DMS153 treated with DMSO at 0.1 percent for 48 hours (cell line): ENCODE measurements around the gene PLGLB2.
"Not testable (repeated sequence)": the region's sequence is repeated elsewhere in the genome, so short reads cannot be mapped to it uniquely, and the experiment has no call there.

Experiments
- DNase-seq: peaks from one replicate; lab custom pipeline; 2025; ENCODE audit not compliant: unreplicated experiment; lab: John Stamatoyannopoulos, UW

Gene PLGLB2

GRCh38 chr2:87747791-87748190 lies at the start of gene PLGLB2:
TSS of gene PLGLB2 (plus strand) at chr2:87748087. CDS start at chr2:87748154, 67 bp downstream.
- not testable (repeated sequence) for DNase-seq

GRCh38 chr2:87704572-87705323 lies 43.1 kb upstream of the PLGLB2 start:
- not testable (repeated sequence) for DNase-seq

- DNase-seq, result not testable (repeated sequence)
Measured at GRCh38 chr2:87708368-87708767, 39.5 kb upstream of the PLGLB2 start.

- DNase-seq, result not testable (repeated sequence)
Measured at GRCh38 chr2:87727940-87728599, 19.8 kb upstream of the PLGLB2 start.

GRCh38 chr2:87740928-87741327 lies 7.0 kb upstream of the PLGLB2 start:
- not testable (repeated sequence) for DNase-seq

GRCh38 chr2:87742393-87743108 lies 5.3 kb upstream of the PLGLB2 start:
- not testable (repeated sequence) for DNase-seq

GRCh38 chr2:87743638-87744037 lies 4.2 kb upstream of the PLGLB2 start:
- DNase-seq, result not testable (repeated sequence)

GRCh38 chr2:87745353-87745951 lies 2.4 kb upstream of the PLGLB2 start:
- not testable (repeated sequence) for DNase-seq

- DNase-seq, result not testable (repeated sequence)
Measured at GRCh38 chr2:87748524-87748923, 637 bp downstream of the PLGLB2 start.

GRCh38 chr2:87750560-87750959 lies 2.7 kb downstream of the PLGLB2 start:
- DNase-seq, result not testable (repeated sequence)

GRCh38 chr2:87754759-87755158 lies 6.9 kb downstream of the PLGLB2 start:
- not testable (repeated sequence) for DNase-seq
